GM13976 (cell line): Measurements from ENCODE around the gene MAPT.

ENCODE experiments used
- DNase-seq: peaks from one replicate; pipeline ENCODE4 v3.0.0; 2012; ENCODE audit warnings: low spot score
- in situ Hi-C: fragments of 300-500 bp; cut with MboI; formaldehyde crosslinking; loops from one replicate; pipeline ENCODE4 v1.12.0; 2022; ENCODE audit warnings: low sequenced_read_pairs, mixed read lengths, inconsistent platforms; ENCODE audit not compliant: unreplicated experiment
- TF ChIP-seq, protein P1 (sequence below): IDR thresholded peaks from 2 replicates; pipeline ENCODE4 v1.5.1; 2012; ENCODE audit warnings: borderline replicate concordance, mild to moderate bottlenecking; ENCODE audit not compliant: insufficient read depth; ENCODE audit errors: extremely low read depth, missing control alignments, control extremely low read depth

Gene MAPT

GRCh38 chr17:45877467-45877866 is 16.9 kb upstream of the MAPT start:
- no peak for DNase-seq
- TF ChIP-seq, protein P1, sequence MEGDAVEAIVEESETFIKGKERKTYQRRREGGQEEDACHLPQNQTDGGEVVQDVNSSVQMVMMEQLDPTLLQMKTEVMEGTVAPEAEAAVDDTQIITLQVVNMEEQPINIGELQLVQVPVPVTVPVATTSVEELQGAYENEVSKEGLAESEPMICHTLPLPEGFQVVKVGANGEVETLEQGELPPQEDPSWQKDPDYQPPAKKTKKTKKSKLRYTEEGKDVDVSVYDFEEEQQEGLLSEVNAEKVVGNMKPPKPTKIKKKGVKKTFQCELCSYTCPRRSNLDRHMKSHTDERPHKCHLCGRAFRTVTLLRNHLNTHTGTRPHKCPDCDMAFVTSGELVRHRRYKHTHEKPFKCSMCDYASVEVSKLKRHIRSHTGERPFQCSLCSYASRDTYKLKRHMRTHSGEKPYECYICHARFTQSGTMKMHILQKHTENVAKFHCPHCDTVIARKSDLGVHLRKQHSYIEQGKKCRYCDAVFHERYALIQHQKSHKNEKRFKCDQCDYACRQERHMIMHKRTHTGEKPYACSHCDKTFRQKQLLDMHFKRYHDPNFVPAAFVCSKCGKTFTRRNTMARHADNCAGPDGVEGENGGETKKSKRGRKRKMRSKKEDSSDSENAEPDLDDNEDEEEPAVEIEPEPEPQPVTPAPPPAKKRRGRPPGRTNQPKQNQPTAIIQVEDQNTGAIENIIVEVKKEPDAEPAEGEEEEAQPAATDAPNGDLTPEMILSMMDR: no peak
- in situ Hi-C loops: no loop called here

DNA sequence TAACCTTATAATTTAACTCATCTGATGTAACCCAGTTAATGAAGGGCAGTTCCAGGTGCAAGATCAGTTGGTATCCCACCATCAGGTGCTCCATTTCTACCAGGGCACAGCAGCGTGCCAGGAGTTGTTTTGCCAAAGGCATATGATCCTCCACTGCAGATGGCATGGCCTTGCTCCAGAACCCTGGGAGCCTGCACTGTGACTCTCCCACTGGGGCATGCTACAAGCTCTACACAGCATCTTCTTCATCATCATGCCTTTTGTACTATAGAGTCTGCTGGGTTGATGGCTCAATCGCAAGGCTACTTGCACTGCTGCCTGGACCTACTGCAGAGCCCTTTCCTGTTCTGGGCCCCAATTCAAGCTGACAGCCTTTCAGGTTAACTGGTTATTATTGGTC is 11.3 kb upstream of the MAPT start:
- DNase-seq: no peak
- in situ Hi-C loops: loop anchor here (10.0 kb wide), 1 partner anchor 58 kb away; no protein-coding TSS in a partner anchor
- TF ChIP-seq, protein P1: no peak

GRCh38 chr17:45886852-45887251 is 7.5 kb upstream of the MAPT start:
- in situ Hi-C loops: loop anchor here (10.0 kb wide), 1 partner anchor 62 kb away; no protein-coding TSS in a partner anchor
- TF ChIP-seq, protein P1: no peak

DNA sequence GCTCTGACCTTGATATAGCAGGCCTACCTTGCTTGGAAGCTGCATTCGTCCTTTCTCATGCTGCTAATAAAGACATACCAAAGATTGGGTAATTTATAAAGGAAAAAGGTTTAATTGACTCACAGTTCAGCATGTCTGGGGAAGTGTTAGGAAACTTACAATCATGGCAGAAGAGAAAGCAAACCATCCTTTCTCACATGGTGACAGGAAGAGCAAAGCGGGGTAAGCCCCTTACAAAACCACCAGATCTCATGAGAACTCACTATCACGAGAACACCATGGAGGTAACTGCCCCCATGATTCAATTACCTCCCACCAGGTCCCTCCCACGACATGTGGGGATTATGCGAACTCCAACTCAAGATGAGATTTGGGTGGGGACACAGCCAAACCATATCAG is 6.0 kb upstream of the MAPT start:
- TF ChIP-seq, protein P1: no peak
- DNase-seq: no peak
- in situ Hi-C loops: loop anchor here (10.0 kb wide), 1 partner anchor 64 kb away; no protein-coding TSS in a partner anchor

More at GRCh38 chr17:45886852-45887251, 7.5 kb upstream of the MAPT start:
- no peak for DNase-seq

DNA sequence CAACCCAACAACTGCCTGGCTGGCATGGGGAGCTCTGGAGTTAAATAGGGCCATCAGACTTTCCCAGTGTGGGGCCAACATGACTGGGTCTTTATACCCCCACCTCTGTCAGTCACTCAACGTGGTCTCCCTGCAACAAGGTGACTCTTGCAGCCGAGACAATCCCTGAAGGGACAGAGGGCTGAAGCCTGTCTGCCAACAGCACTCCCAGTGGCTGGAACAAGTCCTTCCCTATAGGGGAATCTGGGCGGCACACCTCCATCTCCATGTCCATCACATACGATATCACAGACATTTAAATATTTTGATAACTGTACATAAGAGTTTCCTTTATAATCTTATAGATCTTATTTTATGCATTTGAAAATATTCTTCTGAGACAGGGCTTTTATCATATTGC is 4.8 kb upstream of the MAPT start:
- no peak for DNase-seq

DNA sequence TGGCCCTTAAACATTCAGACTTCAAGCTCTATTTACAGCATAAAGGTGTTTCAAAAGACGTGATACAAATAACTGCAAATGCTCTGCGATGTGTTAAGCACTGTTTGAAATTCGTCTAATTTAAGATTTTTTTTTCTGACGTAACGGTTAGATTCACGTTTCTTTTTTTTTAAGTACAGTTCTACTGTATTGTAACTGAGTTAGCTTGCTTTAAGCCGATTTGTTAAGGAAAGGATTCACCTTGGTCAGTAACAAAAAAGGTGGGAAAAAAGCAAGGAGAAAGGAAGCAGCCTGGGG is 681 bp upstream of the MAPT start:
- no peak for DNase-seq
- in situ Hi-C loops: no loop called here
- TF ChIP-seq, protein P1: no peak

More for the DNA sequence above, 4.8 kb upstream of the MAPT start:
- in situ Hi-C loops: loop anchor here (10.0 kb wide), 1 partner anchor 65 kb away; no protein-coding TSS in a partner anchor
- TF ChIP-seq, protein P1: no peak
